Astrocyte (in vitro differentiated cells and primary cell): ENCODE data around the gene EXOC3.

Source experiments
- EZH2 ChIP-seq: IDR thresholded peaks from 2 replicates; pipeline ENCODE4 v1.6.1; 2012; ENCODE audit warnings: mild to moderate bottlenecking, low read length, inconsistent platforms; ENCODE audit not compliant: insufficient read depth
- TF ChIP-seq, protein P1 (sequence below): IDR thresholded peaks from 2 replicates; pipeline ENCODE4 v1.5.1; 2011; ENCODE audit warnings: low read depth, mild to moderate bottlenecking, inconsistent platforms, low read length, moderate library complexity; ENCODE audit not compliant: insufficient read depth

GRCh38 chr5:479566-480319 lies 36.8 kb downstream of the EXOC3 start:
- no peak for TF ChIP-seq EZH2
- TF ChIP-seq, protein P1, sequence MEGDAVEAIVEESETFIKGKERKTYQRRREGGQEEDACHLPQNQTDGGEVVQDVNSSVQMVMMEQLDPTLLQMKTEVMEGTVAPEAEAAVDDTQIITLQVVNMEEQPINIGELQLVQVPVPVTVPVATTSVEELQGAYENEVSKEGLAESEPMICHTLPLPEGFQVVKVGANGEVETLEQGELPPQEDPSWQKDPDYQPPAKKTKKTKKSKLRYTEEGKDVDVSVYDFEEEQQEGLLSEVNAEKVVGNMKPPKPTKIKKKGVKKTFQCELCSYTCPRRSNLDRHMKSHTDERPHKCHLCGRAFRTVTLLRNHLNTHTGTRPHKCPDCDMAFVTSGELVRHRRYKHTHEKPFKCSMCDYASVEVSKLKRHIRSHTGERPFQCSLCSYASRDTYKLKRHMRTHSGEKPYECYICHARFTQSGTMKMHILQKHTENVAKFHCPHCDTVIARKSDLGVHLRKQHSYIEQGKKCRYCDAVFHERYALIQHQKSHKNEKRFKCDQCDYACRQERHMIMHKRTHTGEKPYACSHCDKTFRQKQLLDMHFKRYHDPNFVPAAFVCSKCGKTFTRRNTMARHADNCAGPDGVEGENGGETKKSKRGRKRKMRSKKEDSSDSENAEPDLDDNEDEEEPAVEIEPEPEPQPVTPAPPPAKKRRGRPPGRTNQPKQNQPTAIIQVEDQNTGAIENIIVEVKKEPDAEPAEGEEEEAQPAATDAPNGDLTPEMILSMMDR: no peak
